ENCODE data around the gene BCL2L12.
"Not testable (repeated sequence)": the region's sequence is repeated elsewhere in the genome, so short reads cannot be mapped to it uniquely, and the experiment has no call there.

Gene BCL2L12, protein sequence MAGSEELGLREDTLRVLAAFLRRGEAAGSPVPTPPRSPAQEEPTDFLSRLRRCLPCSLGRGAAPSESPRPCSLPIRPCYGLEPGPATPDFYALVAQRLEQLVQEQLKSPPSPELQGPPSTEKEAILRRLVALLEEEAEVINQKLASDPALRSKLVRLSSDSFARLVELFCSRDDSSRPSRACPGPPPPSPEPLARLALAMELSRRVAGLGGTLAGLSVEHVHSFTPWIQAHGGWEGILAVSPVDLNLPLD

DNA sequence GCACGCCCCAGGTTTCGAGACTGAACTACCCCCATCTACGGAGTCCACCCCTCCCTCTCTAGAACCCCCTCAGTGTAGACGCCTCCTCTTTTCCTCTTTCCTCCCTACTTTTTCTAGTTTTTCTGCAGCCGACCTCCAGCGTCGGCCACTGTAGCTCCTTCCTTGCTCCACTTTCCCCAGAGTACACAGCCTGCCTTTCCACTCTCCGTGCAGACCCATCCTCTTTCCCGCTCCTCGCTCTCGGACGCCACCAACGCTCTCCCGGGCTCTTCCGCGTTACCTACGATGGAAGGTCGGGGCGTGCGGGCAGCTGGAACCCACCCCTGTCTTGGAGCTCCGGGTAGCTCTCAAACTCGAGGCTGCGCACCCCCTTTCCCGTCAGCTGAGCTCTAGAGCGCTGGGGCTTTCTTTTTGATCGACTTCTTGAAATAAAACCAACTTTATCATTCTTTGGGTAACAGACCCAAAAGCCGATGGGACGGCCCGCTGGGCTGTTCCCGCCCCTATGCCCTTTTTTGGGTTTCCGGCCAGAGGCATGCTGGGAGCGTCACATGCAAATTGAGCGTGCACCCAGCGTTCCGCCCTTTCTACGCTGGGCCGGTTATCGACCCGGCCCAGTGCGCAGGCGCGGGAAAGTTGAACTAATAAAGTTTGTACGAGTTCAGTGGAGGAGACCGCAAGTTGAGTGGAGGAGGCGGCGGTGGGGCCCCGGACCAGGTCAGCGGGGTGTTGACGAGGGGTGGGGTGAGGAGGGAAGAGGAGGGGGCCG, at the start of gene BCL2L12, which contains the start of gene IRF3:
Gene BCL2L12 (plus strand): TSS at position 583 of the 769 bp plus-strand sequence. CDS start 760 bp downstream, outside the sequence.
Gene IRF3 (minus strand): TSS at position 507 of the 769 bp plus-strand sequence. CDS start 1,019 bp downstream, outside the sequence.
- peak; percentile 99 to 100 for DNase-seq (ENCODE audit: low read depth in 2 of 2, low spot score in 1 of 2)

DNA sequence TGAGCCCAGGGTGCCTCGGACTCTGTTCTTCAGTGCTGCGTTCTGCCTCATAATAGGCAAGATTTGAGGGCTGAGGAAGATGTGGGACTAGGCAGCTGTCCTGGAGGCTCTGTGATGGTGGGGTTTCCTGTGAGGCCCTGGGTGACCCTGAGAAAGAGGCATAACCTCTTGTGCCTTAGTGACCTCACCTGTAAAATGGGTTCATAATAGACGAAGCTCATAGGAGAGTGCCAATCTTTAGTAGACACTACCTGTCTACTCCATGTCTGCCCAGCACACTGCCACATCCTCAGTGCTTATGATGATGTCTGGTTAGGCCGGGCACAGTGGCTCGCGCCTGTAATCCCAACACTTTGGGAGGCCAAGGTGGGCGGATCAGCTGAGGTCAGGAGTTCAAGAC, 49.2 kb upstream of the BCL2L12 start:
- DNase-seq (ENCODE audit: low read depth in 2 of 2, low spot score in 1 of 2) = no peak

DNA sequence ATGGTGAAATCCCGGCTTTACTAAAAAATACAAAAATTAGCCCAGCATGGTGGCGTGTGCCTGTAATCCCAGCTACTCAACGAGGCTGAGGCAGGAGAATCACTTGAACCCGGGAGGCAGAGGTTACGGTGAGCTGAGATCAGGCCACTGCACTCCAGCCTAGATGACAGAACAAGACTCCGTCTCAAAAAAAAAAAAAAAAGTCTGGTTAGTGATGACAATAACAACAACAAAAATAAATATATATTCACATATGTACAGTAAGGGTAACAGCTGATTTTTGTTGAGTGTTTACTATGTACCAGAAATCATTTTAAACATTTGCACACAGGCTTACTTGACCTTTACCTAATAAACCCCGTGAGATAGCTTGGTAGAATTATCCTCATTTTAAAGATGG, 48.8 kb upstream of the BCL2L12 start:
- DNase-seq (ENCODE audit: low read depth in 2 of 2, low spot score in 1 of 2) = no peak

DNA sequence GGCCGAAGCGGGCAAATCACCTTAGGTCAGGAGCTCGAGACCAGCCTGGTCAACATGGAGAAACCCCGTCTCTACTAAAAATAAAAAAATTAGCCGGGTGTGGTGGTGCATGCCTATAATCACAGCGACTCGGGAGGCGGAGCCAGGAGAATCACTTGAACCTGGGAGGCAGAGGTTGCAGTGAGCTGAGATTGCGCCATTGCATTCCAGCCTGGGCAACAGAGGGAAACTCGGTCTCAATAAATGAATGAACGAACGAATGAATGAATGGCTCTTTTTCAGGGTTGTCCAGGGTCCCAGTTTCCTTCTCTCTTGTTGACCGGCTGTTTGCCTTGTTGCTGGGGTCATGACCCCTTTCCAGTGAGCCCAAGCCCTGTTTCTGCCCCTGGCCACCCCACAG, 47.9 kb upstream of the BCL2L12 start:
- not testable (repeated sequence) for DNase-seq (ENCODE audit: low read depth in 2 of 2, low spot score in 1 of 2)

- no peak for DNase-seq (ENCODE audit: low read depth in 2 of 2, low spot score in 1 of 2)
Measured at GRCh38 chr19:49624967-49625910, 40.5 kb upstream of the BCL2L12 start.

- DNase-seq (ENCODE audit: low read depth in 2 of 2, low spot score in 1 of 2) = no peak
Measured at GRCh38 chr19:49626226-49626625, 39.5 kb upstream of the BCL2L12 start.

DNA sequence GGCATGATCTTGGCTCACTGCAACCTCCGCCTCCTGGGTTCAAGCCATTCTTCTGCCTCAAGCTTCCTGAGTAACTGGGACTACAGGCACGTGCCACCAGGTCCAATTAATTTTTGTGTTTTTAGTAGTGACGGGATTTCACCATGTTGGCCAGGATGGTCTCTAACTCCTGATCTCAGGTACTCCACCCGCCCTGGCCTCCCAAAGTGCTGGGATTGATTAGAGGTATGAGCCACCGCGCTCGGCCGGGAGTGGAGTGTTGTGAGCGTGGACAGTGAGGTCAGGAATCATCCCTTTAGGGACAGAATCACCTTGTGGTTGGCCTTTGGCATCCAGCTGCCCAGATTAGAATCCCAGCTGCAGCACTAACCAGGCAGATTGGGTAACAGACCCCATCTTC, 36.1 kb upstream of the BCL2L12 start:
- no peak for DNase-seq (ENCODE audit: low read depth in 2 of 2, low spot score in 1 of 2)

DNA sequence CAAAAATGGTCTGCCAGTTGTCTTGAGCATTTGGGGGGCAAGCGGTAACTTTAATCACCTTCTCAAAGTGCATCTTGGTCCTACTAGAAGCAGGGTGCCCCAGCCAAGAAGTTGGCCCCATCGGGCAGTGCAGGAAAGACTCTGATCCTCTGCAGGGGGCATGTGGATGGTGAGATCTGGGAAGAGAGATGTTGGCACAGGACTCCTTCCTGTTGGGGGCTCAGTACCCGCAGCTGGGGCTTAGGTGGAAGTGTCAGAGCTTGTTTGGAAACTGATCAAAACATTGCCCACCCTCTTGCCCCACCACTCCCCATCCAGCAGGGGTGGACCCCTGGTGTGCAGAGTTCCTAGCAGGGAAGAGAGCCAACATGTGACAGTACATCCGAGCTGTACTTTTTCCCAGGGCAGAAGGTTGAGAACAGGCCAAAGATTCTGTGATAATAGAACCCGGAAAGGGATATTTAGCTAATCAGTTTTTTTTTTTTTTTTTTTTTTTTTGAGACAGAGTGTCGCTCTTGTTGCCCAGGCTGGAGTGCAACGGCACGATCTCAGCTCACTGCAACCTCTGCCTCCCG, 34.6 kb upstream of the BCL2L12 start:
- DNase-seq (ENCODE audit: low read depth in 2 of 2, low spot score in 1 of 2) = no peak

GRCh38 chr19:49631610-49632192, 34.0 kb upstream of the BCL2L12 start:
- DNase-seq (ENCODE audit: low read depth in 2 of 2, low spot score in 1 of 2) = no peak

- no peak for DNase-seq (ENCODE audit: low read depth in 2 of 2, low spot score in 1 of 2)
Measured at GRCh38 chr19:49632576-49632975, 33.2 kb upstream of the BCL2L12 start.

DNA sequence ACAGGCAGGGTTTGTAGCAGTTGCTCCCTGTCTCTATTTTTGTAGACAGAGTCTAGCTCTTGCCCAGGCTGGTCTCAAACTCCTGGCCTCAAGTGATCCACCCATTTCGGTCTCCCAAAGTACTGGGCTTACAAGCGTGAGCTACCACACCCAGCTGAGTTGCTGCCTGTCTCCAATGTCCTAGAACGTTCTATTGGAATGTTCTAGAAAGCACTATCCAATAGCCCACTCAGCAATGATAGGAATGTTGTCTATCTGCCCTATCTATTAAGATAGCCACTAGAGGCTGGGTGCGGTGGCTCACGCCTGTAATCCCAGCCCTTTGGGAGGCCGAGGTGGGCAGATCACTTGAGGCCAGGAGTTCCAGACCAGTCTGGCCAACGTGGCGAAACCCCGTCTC, 32.5 kb upstream of the BCL2L12 start:
- DNase-seq (ENCODE audit: low read depth in 2 of 2, low spot score in 1 of 2) = not testable (repeated sequence)

- DNase-seq (ENCODE audit: low read depth in 2 of 2, low spot score in 1 of 2) = no peak
Measured at GRCh38 chr19:49635530-49636232, 30.1 kb upstream of the BCL2L12 start.

- DNase-seq (ENCODE audit: low read depth in 2 of 2, low spot score in 1 of 2) = no peak
Measured at GRCh38 chr19:49636233-49636932, 29.4 kb upstream of the BCL2L12 start.

GRCh38 chr19:49637821-49638738, 27.7 kb upstream of the BCL2L12 start:
- DNase-seq (ENCODE audit: low read depth in 2 of 2, low spot score in 1 of 2) = no peak

- no peak for DNase-seq (ENCODE audit: low read depth in 2 of 2, low spot score in 1 of 2)
Measured at GRCh38 chr19:49639401-49640112, 26.2 kb upstream of the BCL2L12 start.

DNA sequence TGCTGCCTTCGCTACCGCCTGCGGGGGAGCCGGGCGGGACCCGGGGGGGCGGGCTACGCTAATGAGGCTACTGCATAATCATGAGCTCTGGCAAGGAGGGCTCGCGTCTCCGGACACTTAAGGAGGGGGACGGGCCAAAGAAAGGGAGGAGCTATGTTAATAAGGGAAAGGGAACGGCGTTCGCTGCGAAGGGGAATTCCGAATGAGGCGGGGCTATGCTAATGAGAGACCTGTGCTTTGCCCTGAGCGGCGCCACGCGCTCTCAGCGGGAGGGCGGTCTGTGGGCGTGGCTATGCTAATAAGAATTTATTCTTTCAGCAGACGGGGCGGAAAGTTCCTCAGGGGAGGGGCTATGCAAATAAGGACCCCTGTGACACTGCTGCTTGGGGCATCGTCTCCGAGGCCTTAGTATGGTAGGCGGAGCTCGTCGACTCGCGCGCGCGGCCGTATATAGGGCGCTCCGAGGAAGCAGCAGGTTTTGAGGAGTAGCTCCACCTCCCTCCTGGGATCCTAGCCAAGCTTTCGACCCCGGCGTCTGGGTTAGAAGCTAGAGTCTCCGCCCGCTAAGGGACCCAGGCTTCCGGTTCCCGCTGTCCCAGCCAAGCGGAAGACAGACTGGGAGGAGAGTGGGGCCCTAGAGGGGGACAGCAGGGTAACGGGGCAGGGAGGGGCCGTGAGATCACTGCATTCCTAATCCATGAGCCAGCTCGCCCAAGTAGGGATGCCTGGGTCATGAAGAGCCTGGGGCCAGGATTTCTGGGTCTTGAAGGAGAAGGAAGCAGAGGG, 25.4 kb upstream of the BCL2L12 start, which contains the start of gene RRAS:
Gene RRAS (minus strand): TSS at position 31 of the 786 bp plus-strand sequence. CDS start 45 bp downstream, outside the sequence.
- peak; percentile 97 to 99 for DNase-seq (ENCODE audit: low read depth in 2 of 2, low spot score in 1 of 2)
